HG02840 (cell line): Measurements from ENCODE around the gene LAPTM4A.

Source experiments
- ATAC-seq: cut with Tn5 transposase; IDR thresholded peaks from one replicate; pipeline ENCODE4 v1.9.1; 2021; ENCODE audit warnings: mild to moderate bottlenecking, moderate library complexity, moderate number of reproducible peaks; ENCODE audit not compliant: unreplicated experiment, low FRiP score

LAPTM4A gene

DNA sequence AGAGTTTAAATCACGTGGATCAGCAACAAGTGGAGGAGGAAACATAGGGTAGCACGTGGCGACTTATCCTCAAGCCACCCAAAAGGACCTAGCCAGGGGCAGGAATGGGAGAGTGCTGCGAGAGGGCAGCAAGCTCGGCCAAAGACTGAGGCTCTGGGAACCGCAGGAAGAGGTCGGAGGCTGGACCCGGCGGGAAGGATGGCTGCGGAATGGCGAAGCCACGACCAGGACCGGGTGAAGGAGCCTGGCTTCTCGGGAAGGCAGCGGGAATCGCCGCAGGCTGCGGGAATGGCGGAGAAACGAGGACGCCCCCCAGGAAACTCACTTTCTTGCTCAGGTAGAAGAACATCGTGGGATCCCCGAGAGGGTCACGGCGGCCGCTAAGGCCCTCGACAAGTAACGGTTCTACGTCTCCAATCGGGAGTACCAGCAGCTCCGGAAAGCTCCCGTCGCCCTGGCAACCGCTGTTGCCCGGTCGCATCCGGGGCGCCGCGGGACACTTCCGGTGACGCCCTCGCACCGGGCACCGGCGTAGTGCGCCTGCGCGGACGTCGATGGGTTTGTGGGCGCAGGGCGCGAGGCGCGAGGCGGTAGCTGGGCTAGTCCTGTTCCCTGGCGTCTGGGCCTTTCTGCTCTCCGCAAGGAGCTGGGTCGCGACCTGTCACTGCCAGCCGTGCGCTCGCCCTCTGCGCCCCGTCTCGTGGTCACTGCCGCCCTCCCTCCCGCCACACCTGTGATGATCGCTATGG, 61.6 kb downstream of the LAPTM4A start, which contains the start of gene WDR35:
Gene WDR35, minus strand, starts transcription at position 439 of the 749 bp plus-strand sequence. Its CDS starts 90 bp downstream, at position 349.
- peak; percentile 89 for ATAC-seq

DNA sequence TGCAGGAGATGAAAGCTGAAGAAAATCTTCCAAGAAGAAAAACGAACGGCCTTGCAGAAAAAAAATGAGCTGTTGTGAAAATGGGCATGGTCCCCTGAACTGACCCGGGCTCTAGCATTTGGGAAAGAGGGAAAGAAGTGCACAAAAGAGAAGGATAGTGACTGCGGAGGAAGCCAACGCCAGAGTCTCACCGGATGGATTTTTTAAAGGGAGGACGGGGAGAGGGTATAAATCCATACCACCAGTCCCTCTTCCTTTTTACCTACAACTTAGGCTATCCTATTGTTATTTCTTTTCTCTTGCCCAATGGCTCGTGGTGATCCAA, 62.1 kb downstream of the LAPTM4A start:
- ATAC-seq, result no peak

GRCh38 chr2:19988600-19988999, 62.8 kb downstream of the LAPTM4A start:
- ATAC-seq, result no peak

DNA sequence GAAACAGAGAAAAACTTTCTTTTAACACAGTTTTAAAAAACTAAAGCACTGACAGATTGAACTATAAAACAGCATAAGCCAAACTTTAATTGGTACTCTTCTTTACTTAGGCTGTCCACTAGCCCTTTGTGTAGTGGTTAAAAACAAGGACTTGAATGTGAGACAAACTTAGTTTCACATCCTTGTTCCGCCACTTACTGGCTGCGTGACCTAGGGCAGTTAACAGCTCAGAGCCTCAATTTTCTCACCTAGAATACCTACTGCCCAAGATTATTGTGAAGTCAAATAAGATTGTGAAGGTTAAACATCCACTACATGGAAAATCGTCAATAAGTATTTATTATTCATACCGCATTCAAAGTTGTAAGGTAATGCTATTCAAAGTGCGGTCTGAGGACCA, 63.5 kb downstream of the LAPTM4A start:
- peak; percentile 58 for ATAC-seq
